Breast epithelium (tissue), 3 donors: ENCODE results near the gene MINDY3.

ENCODE experiments used
- POLR2A ChIP-seq: fragments of 450-650 bp; IDR thresholded peaks from one replicate; pipeline ENCODE4 v1.6.1; 2016; ENCODE audit warnings: antibody characterized with exemption, mild to moderate bottlenecking, moderate library complexity
- POLR2AphosphoS5 ChIP-seq, 3 donors: sonication (generic); formaldehyde crosslinking; IDR thresholded peaks; one replicate each; pipeline ENCODE4 v1.6.1; 2017; ENCODE audit warnings: antibody characterized with exemption in 3 of 3
- TF ChIP-seq, protein P1 (sequence below), 3 donors: fragments of 450-650 bp; IDR thresholded peaks; one replicate each; pipeline ENCODE4 v1.5.1; 2016 to 2017; ENCODE audit warnings: antibody characterized with exemption in 3 of 3, mild to moderate bottlenecking in 3 of 3, moderate library complexity in 3 of 3

DNA sequence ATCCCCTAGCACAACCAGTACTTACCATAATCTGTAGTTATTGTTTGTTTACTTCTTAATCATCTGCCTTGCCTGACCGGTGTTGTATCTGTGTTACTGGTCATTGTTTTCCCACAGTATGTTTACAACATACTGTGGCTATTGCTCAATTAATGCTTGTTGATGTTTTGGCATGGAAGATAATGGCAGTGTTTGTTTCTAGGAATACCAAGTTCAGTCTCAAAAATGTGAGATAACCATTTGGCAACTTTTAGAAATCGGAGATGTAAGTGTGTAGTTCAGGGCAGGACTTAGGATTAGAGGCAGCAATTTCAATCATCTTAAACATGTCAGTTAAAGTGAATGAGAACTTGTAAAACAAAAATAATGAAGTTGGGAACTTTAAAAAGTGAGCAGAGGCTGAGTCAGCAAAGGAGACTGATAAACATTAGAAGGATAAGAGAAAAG is 8.2 kb downstream of the MINDY3 start:
- TF ChIP-seq POLR2AphosphoS5 (IDR thresholded peaks at IDR 0.05) (no peak), POLR2A (no peak)
- TF ChIP-seq, protein P1, sequence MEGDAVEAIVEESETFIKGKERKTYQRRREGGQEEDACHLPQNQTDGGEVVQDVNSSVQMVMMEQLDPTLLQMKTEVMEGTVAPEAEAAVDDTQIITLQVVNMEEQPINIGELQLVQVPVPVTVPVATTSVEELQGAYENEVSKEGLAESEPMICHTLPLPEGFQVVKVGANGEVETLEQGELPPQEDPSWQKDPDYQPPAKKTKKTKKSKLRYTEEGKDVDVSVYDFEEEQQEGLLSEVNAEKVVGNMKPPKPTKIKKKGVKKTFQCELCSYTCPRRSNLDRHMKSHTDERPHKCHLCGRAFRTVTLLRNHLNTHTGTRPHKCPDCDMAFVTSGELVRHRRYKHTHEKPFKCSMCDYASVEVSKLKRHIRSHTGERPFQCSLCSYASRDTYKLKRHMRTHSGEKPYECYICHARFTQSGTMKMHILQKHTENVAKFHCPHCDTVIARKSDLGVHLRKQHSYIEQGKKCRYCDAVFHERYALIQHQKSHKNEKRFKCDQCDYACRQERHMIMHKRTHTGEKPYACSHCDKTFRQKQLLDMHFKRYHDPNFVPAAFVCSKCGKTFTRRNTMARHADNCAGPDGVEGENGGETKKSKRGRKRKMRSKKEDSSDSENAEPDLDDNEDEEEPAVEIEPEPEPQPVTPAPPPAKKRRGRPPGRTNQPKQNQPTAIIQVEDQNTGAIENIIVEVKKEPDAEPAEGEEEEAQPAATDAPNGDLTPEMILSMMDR (IDR thresholded peaks at IDR 0.05), result no peak
